GM18508 (cell line): ENCODE data around the gene SLC38A4.
"Not testable (repeated sequence)": the region's sequence is repeated elsewhere in the genome, so short reads cannot be mapped to it uniquely, and the experiment has no call there.

ENCODE experiments used
- ATAC-seq: cut with Tn5 transposase; IDR thresholded peaks from one replicate; pipeline ENCODE4 v1.9.1; 2021; ENCODE audit warnings: moderate number of reproducible peaks; ENCODE audit not compliant: insufficient read depth, unreplicated experiment

SLC38A4 gene

GRCh38 chr12:46825591-46826414 is at the start of gene SLC38A4:
SLC38A4 (minus strand) TSS chr12:46825997; CDS start chr12:46793071, 32,926 bp downstream.
- ATAC-seq = no peak

GRCh38 chr12:46875095-46875494 is 49.3 kb upstream of the SLC38A4 start:
- no peak for ATAC-seq

- ATAC-seq = no peak
These were observed 48.8 kb upstream of the SLC38A4 start for GRCh38 chr12:46874642-46875041.

GRCh38 chr12:46872135-46872534 is 46.3 kb upstream of the SLC38A4 start:
- ATAC-seq = no peak

GRCh38 chr12:46865311-46865710 is 39.5 kb upstream of the SLC38A4 start:
- ATAC-seq = no peak

GRCh38 chr12:46858368-46858767 is 32.6 kb upstream of the SLC38A4 start:
- ATAC-seq = no peak

- ATAC-seq = no peak
These were observed 31.7 kb upstream of the SLC38A4 start for GRCh38 chr12:46857486-46857885.

- ATAC-seq = no peak
These were observed 30.0 kb upstream of the SLC38A4 start for GRCh38 chr12:46855760-46856159.

GRCh38 chr12:46854188-46854587 is 28.4 kb upstream of the SLC38A4 start:
- not testable (repeated sequence) for ATAC-seq

GRCh38 chr12:46848792-46849191 is 23.0 kb upstream of the SLC38A4 start:
- not testable (repeated sequence) for ATAC-seq

GRCh38 chr12:46847001-46847400 is 21.2 kb upstream of the SLC38A4 start:
- ATAC-seq = no peak

GRCh38 chr12:46843811-46844210 is 18.0 kb upstream of the SLC38A4 start:
- ATAC-seq = no peak

GRCh38 chr12:46841891-46842290 is 16.1 kb upstream of the SLC38A4 start:
- no peak for ATAC-seq

- no peak for ATAC-seq
These were observed 14.2 kb upstream of the SLC38A4 start for GRCh38 chr12:46839964-46840363.

GRCh38 chr12:46839232-46839631 is 13.4 kb upstream of the SLC38A4 start:
- no peak for ATAC-seq

GRCh38 chr12:46835785-46836184 is 10.0 kb upstream of the SLC38A4 start:
- ATAC-seq = no peak

- no peak for ATAC-seq
These were observed 6.4 kb upstream of the SLC38A4 start for GRCh38 chr12:46832130-46832704.

- ATAC-seq = no peak
These were observed 5.7 kb upstream of the SLC38A4 start for GRCh38 chr12:46831335-46832129.

- ATAC-seq = no peak
These were observed 5.0 kb upstream of the SLC38A4 start for GRCh38 chr12:46830731-46831334.

GRCh38 chr12:46824709-46825108 is 1.1 kb downstream of the SLC38A4 start:
- ATAC-seq = no peak

- ATAC-seq = no peak
These were observed 7.2 kb downstream of the SLC38A4 start for GRCh38 chr12:46818642-46819041.
